Fibroblast of lung (primary cell): ENCODE results near the gene SH3YL1. TPM values are rescaled to one million over a fixed set of nuclear protein-coding genes. Genes with fewer than 3 reads are reported as not detected.

ENCODE experiments used
- DNase-seq, 2 donors: peaks; one replicate each; pipeline versions ENCODE4 v3.0.0 to v3.0.0-alpha.2; 2010; ENCODE audit warnings: low read depth in 2 of 2
- H2AFZ ChIP-seq: 2 replicates; pipeline ENCODE4 v1.5.1; 2012; ENCODE audit warnings: low read length, control low read depth, inconsistent platforms
- H3K27ac ChIP-seq: 2 replicates; pipeline ENCODE4 v1.5.1; 2011; ENCODE audit warnings: low read length, control low read depth; ENCODE audit not compliant: insufficient read depth
- H3K27me3 ChIP-seq: 2 replicates; pipeline ENCODE4 v1.5.1; 2011; ENCODE audit warnings: mild to moderate bottlenecking, low read length; ENCODE audit not compliant: control insufficient read depth, insufficient read depth
- H3K36me3 ChIP-seq: 2 replicates; pipeline ENCODE4 v1.5.1; 2011; ENCODE audit warnings: low read length; ENCODE audit not compliant: control insufficient read depth, insufficient read depth
- H3K4me1 ChIP-seq: 2 replicates; pipeline ENCODE4 v1.5.1; 2011; ENCODE audit warnings: low read length; ENCODE audit not compliant: control insufficient read depth, insufficient read depth; ENCODE audit errors: extremely low read depth
- H3K4me2 ChIP-seq: 2 replicates; pipeline ENCODE4 v1.5.1; 2011; ENCODE audit warnings: low read length, control low read depth; ENCODE audit not compliant: insufficient read depth; ENCODE audit errors: extremely low read depth
- H3K4me3 ChIP-seq, 4 experiments: fragments of 200-600 bp in 1 of 4; sonication (generic) in 1 of 4; replicated peaks in 1 of 4; 2 replicates each; pipeline ENCODE4 v1.5.1; 2011 to 2016; ENCODE audit warnings: low read length in 4 of 4, low read depth in 3 of 4, mild to moderate bottlenecking in 3 of 4, control low read depth in 2 of 4, inconsistent platforms in 1 of 4, mixed read lengths in 1 of 4; ENCODE audit not compliant: insufficient read depth in 1 of 4; ENCODE audit errors: control extremely low read depth in 1 of 4
- H3K79me2 ChIP-seq: 2 replicates; pipeline ENCODE4 v1.5.1; 2012; ENCODE audit warnings: mild to moderate bottlenecking, low read length, inconsistent platforms; ENCODE audit not compliant: control insufficient read depth, insufficient read depth
- H3K9ac ChIP-seq: 2 replicates; pipeline ENCODE4 v1.5.1; 2011; ENCODE audit warnings: mild to moderate bottlenecking, low read length, control low read depth; ENCODE audit not compliant: insufficient read depth
- H3K9me3 ChIP-seq: 2 replicates; pipeline ENCODE4 v1.5.1; 2012; ENCODE audit warnings: low read depth, low read length; ENCODE audit not compliant: control insufficient read depth, insufficient read depth
- H4K20me1 ChIP-seq: 2 replicates; pipeline ENCODE4 v1.5.1; 2011; ENCODE audit warnings: low read length; ENCODE audit not compliant: control insufficient read depth, insufficient read depth; ENCODE audit errors: extremely low read depth
- CTCF ChIP-seq, 2 donors: IDR thresholded peaks in 1 of 2; conservative IDR thresholded peaks in 1 of 2; 1 replicate in 1 of 2; 2 replicates in 1 of 2; pipeline ENCODE4 v1.5.1; 2011 to 2012; ENCODE audit warnings: low read length in 2 of 2, control low read depth in 1 of 2, inconsistent platforms in 1 of 2, low read depth in 1 of 2, mild to moderate bottlenecking in 1 of 2
- EZH2 ChIP-seq: IDR thresholded peaks from 2 replicates; pipeline ENCODE4 v1.5.1; 2012; ENCODE audit warnings: low read length, control low read depth, mild to moderate bottlenecking; ENCODE audit errors: missing control alignments
- polyA plus RNA-seq, 2 donors: library from polyadenylated mRNA; depleted of rRNA in 1 of 2; stranded (reverse) in 1 of 2; unstranded in 1 of 2; fragments of >200 nt; gene quantifications; 2 replicates each; pipeline ENCODE4 v1.2.1, GENCODE V29; 2011 to 2012; ENCODE audit warnings: missing spikeins in 1 of 2
- total RNA-seq: library from RNA; depleted of rRNA; stranded (reverse); fragments of >200 nt; gene quantifications from 2 replicates; pipeline ENCODE4 v1.2.1, GENCODE V29; 2014

SH3YL1 gene
- total and polyA plus RNA-seq, 2 donors (not counting 1 experiment from before 2014, with no cell fraction given): 36.5 to 37.9 TPM

- Histone ChIP-seq H3K4me3 (no peak overlapping the region), H4K20me1 (no peaks in the 10 kb centered on the region), H2AFZ (no peak overlapping the region), H3K9ac (no peak overlapping the region), H3K4me1 (no peaks in the 10 kb centered on the region), H3K27ac (no peak overlapping the region), H3K36me3 (no peaks in the 10 kb centered on the region), H3K27me3 (no peaks in the 10 kb centered on the region), H3K79me2 (no peaks in the 10 kb centered on the region), H3K4me2 (no peak overlapping the region), H3K9me3 (no peaks in the 10 kb centered on the region)
- DNase-seq: peak in 1 of 2 donors; percentile 20
- TF ChIP-seq CTCF (conservative IDR thresholded peaks at IDR 0.05 in 1 of 2, IDR thresholded peaks at IDR 0.05 in 1 of 2; ENCODE audit: low read depth in 1 of 2, low read length in 2 of 2) (no peak), EZH2 (no peak)
These were observed 45.5 kb upstream of the SH3YL1 start for GRCh38 chr2:309148-309953.

GRCh38 chr2:305366-305765, 41.5 kb upstream of the SH3YL1 start:
- Histone ChIP-seq H3K79me2 (no peaks in the 10 kb centered on the region), H4K20me1 (no peaks in the 10 kb centered on the region), H3K36me3 (no peaks in the 10 kb centered on the region), H3K4me2 (no peak overlapping the region), H3K4me1 (no peaks in the 10 kb centered on the region), H3K4me3 (no peak overlapping the region), H3K27ac (no peak overlapping the region), H3K9me3 (no peaks in the 10 kb centered on the region), H3K9ac (no peak overlapping the region), H2AFZ (no peak overlapping the region), H3K27me3 (no peaks in the 10 kb centered on the region)
- DNase-seq: no peak
- TF ChIP-seq CTCF (conservative IDR thresholded peaks at IDR 0.05 in 1 of 2, IDR thresholded peaks at IDR 0.05 in 1 of 2; ENCODE audit: low read depth in 1 of 2, low read length in 2 of 2): no peak
- TF ChIP-seq EZH2: no peak

GRCh38 chr2:296354-296753, 32.5 kb upstream of the SH3YL1 start:
- Histone ChIP-seq H3K9me3 (no peaks in the 10 kb centered on the region), H3K4me2 (no peak overlapping the region), H2AFZ (no peak overlapping the region), H3K79me2 (no peaks in the 10 kb centered on the region), H4K20me1 (no peaks in the 10 kb centered on the region), H3K27me3 (no peaks in the 10 kb centered on the region), H3K36me3 (no peaks in the 10 kb centered on the region), H3K4me1 (no peaks in the 10 kb centered on the region), H3K4me3 (no peak overlapping the region), H3K9ac (no peak overlapping the region), H3K27ac (no peak overlapping the region)
- no peak for DNase-seq
- no peak for TF ChIP-seq EZH2
